NCI-H2081 (cell line): ENCODE data around the gene IFNG.

Experiments
- DNase-seq, 2 experiments: peaks; one replicate each; lab custom pipeline; 2025; lab: John Stamatoyannopoulos, UW

The IFNG gene

GRCh38 chr12:68166317-68166831, 6.8 kb upstream of the IFNG start:
- DNase-seq: no peak

GRCh38 chr12:68163560-68164081, 4.1 kb upstream of the IFNG start:
- DNase-seq: no peak

GRCh38 chr12:68162374-68162773, 2.8 kb upstream of the IFNG start:
- DNase-seq: no peak

- peak; percentile 4 to 13 for DNase-seq
Measured at GRCh38 chr12:68158432-68158831, 1.1 kb downstream of the IFNG start.

DNA sequence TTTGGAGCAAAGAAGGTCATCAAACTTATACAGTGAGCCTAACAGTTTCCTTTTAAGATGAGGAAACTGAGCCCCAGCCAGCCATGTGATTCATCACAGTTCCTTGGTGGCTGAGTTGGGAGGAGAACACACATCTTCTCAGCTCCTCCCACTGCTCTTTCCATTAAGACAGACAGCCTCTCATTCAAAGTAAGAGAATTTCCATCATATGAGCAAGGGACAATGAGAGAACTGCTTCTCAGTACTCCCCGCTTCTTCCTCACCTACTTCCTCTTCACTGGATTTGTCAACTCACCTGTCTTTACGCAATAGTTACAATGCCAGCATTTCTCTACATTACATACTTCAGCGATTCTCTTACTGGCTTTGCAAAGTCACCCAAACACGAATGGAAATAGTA, 2.2 kb downstream of the IFNG start:
- no peak for DNase-seq

DNA sequence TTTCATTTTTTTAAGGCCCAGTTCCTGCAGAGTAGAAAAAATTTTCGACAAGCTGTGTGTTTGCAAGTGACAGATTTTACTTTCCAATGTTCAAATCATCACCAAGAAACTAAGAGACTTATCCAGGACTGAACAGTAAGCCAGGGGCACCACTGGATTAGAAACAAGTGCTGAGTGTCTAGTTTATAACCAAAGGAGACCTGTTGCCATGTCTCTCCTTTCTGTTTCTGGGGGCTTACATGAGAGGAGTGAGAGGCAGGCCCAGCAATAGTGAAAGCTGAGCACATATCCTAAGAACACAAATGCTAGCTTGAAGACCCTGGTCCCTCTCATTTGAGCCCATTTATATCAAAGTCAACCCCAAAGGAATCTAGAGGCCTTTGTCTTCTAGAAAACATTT, 2.9 kb downstream of the IFNG start:
- DNase-seq: no peak

DNA sequence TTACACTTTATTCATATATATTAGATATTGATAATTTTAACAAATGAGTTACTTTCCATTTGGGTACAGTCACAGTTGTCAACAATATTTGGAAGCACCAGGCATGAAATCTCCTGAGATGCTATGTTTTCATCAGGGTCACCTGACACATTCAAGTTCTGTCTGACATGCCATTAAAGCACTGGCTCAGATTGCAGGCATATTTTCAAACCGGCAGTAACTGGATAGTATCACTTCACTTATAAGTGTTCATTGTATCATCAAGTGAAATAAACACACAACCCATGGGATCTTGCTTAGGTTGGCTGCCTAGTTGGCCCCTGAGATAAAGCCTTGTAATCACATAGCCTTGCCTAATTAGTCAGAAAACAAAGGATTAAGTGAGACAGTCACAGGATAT, 4.8 kb downstream of the IFNG start:
- no peak for DNase-seq

GRCh38 chr12:68148261-68148951, 11.1 kb downstream of the IFNG start:
- no peak for DNase-seq

DNA sequence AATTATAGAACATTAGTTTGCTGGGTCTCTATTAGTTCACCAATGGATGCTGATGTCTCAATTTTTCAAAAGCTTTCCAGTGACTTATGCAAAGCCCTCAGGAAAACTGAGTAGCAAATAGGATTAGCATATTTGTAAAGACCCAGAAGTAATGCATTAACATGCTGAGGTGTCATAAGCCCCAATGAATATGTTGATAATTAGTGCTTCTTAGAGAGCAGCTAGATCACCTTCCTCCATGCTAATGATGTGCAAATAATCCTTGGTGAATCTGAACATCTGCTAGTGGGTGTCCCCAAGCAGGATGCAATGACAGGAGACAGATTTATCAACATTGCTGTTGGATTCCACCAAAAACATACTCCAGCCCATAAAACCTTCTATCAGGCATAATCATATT, 19.0 kb downstream of the IFNG start:
- DNase-seq: peak in 1 of 2 experiments; percentile 29

GRCh38 chr12:68139941-68140340, 19.6 kb downstream of the IFNG start:
- DNase-seq: no peak

GRCh38 chr12:68139001-68139400, 20.5 kb downstream of the IFNG start:
- no peak for DNase-seq

DNA sequence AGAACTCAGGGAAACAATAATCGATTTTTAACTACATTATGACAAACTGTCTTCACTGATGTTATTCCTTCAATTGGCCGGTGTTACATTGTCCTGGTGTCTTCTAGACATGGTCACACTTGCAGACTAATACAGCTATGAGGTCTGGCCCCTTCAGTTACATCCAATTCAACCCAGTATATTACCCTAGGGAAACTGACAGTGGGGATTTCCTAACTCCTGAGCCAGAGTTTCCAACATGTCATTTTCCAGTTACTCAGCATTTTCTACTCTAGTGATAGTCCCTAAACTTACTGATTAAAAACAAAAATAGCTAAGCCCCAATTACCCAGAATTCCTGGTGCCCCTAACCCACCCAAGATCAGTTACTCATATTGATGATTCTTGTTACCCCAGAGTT, 21.1 kb downstream of the IFNG start:
- no peak for DNase-seq

DNA sequence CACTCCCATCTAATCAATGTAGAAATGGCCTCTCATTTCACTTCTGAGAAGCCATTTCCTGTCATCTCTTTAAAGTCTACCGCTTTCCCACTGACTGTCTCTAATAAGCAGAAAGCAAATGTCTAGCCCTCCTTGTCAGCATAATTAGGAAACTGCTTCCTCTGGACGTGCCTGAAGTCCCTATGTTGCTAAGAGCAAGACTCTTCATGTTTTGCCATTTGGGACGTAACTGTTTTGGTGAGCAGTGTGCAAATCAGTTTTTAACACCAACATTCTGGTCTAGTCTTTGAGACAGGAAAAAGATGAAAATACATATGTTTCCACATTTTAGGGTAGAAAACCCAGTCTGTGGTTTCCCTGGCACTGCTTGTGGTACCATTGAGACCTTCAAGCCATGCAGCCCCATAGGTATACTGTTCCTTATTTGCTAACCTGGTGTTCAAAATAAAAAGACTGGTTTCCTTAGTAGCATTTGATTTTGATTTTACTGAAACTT, 22.2 kb downstream of the IFNG start:
- DNase-seq: no peak

DNA sequence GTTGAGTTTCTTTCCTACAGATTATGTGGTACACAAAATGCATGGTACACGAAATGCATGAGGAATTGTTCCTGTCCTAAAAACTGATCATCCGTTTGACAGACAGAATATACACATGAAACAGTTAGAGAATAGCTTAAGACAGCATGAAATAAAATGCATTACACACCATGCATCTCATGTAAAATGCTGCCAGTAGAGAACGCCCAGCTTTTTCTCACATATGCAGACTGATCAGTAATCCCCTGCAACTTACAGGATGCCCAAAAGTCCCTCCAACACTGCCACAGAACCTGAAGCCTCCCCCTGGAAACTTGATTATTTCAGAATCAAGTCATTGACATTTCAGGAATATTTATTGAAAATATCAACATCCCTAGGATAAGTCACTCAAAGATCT, 24.0 kb downstream of the IFNG start:
- no peak for DNase-seq

DNA sequence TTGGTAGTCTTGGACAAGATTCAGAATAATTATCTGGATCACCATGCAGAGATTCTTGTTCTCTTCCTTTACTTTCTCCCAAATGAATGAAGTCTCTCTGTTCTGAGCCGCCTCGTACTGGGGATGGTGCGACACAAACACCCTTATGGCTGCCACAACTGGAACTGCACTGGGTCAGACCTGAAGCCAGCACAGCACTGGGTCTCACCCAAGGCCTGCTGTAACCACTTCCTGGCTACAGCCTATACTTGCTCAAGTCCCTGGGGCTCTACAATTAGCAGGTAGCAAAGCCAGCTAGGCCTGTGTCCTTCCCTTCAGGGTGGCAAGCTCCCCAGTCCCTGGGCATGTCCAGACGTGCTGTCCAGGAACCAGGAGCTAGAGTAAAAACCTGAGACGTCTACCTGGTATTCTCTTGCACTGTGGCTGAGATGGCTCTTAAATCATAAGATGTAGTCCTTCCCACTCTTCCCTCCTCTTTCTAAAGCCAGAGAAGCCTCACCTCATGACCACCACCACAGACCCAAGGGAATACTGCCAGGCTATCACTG, 27.6 kb downstream of the IFNG start:
- no peak for DNase-seq

DNA sequence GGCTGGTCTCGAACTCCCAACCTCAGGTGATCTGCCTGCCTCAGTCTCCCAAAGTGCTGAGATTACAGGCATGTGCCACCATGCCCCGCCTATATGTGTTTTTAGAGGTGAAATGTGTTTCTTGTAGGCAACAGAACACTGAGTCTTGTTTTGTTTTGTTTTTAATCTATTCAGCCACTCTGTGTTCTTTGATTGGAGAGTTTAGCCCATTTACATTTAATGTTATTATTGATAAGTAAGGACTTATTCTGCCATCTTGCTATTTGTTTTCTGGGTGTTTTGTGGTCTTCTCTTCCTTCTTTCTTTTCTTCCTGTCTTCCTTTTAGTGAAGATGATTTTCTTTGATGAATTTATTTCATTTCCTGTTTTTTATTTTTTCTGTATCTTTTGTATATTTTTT, 29.6 kb downstream of the IFNG start:
- DNase-seq: no peak

- DNase-seq: no peak
Measured at GRCh38 chr12:68122236-68122920, 37.2 kb downstream of the IFNG start.

- no peak for DNase-seq
Measured at GRCh38 chr12:68121143-68121542, 38.4 kb downstream of the IFNG start.

- DNase-seq: peak; percentile 41 to 68
Measured at GRCh38 chr12:68119724-68120211, 39.8 kb downstream of the IFNG start.

DNA sequence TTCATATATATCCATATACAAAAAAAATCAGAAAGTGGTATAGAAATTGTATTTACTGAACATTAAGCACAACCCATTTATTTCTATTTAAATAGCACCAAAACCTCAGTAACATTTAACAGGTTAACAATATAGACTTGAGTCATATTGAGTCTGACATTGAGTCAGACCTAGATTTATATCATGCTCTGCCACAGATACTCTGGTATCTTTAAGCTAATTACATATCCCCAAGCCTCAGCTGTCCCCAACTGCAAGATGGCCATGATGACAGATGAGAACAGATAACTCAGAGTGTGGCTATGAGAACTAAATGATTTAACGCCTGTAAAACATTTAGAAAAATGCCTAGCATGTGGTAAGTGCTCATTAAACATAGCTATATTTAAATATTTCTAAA, 40.3 kb downstream of the IFNG start:
- no peak for DNase-seq

DNA sequence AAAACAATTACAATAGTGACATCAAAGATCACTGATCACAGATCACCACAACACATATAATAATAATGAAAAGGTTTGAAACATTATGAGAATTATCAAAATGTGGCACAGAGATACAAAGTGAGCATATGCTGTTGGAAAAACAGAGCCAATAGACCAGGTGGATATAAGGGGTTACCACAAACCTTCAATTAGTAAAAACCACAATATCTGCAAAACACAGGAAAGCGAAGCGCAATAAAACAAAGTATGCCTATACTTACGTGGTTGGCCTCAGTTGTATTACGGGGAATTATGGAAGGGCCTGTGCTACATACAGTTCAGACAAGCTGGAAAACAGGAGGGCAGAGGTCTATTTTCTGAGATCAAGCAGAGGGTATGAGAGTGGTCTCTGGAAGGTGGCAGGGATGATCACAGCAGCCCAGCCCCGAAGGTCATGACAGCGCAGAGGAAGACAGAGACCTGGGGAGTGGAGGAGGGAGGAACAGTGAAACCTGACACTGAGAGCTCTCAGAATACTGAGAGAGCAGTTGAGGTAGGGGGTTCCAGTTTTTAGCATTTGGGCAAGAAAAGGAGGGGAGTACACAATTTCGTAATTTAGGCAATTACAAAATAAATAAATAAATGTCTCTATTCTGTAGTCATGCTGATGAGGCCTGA, 41.3 kb downstream of the IFNG start:
- no peak for DNase-seq

- no peak for DNase-seq
Measured at GRCh38 chr12:68117661-68118060, 41.9 kb downstream of the IFNG start.
